Tongue (tissue), 2 donors: ENCODE results near the gene SRF. TPM values are rescaled to one million over a fixed set of nuclear protein-coding genes. Genes with fewer than 3 reads are reported as not detected.

Source experiments
- DNase-seq: peaks from one replicate; pipeline ENCODE4 v3.0.0-alpha.2; 2015
- total RNA-seq: library from RNA; depleted of rRNA; stranded (reverse); fragments of >200 nt; gene quantifications from one replicate; pipeline ENCODE4 v1.2.3, GENCODE V29; 2014

SRF gene
- total RNA-seq, 1 donor from 2014 or later, result 28.3 TPM

DNA sequence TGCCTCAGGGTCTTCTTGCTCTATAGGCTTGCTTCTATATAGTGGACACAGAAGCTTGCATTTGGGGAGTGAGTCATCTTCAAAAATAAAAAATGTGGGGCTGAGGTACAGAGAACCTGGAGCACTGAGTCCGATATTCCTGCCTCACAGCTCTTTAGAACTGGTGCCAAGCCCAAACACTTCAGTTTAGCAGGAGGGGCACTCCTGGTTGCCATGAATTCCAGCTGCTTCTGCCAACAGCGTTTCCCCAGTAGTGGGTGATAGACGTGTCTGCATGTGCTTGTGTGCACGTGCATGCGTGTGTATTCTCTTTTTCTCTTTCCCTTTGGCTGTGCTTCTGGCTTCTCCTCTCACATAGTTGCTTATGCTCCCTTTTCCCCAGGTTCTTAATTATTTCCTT is 46.3 kb downstream of the SRF start:
- no peak for DNase-seq

DNA sequence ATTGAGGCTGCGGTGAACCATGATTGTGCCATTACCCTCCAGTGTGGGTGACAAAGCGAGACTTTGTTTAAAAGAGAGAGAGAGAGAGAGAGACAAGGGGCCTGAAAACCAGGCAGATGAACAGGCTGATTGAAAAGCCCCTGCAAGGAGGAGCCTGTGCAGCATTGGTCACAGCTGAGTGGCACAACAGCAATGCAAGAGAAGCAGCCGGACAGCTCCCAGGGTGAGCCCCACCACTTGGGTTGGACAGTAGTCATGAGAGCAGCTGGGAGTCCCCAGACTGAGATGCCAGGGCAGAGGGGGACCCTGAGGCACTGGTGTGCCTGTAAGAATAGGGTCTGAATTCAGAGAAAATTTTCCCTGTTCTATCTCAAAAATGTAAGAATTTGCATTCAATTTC is 48.0 kb downstream of the SRF start:
- no peak for DNase-seq

DNA sequence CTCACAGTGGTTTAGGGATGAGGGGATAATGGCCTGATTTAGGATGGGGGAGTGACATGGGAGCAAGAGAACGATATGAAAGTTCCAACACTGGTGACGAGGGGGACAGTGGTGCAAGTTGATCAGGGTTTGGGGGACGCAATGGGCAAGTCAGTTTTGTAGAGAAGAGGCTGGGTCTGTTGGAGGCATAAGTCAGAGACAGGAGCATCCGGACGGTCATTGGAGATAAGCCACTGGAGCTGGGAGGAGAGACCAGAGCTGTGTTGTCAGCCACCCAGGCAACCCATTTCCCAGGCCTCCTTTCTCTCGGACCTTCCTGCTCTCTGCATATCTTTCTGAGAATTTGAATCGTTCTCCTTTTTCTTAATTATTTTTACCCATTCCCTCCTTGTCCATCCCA is 48.7 kb downstream of the SRF start:
- DNase-seq, result no peak

DNA sequence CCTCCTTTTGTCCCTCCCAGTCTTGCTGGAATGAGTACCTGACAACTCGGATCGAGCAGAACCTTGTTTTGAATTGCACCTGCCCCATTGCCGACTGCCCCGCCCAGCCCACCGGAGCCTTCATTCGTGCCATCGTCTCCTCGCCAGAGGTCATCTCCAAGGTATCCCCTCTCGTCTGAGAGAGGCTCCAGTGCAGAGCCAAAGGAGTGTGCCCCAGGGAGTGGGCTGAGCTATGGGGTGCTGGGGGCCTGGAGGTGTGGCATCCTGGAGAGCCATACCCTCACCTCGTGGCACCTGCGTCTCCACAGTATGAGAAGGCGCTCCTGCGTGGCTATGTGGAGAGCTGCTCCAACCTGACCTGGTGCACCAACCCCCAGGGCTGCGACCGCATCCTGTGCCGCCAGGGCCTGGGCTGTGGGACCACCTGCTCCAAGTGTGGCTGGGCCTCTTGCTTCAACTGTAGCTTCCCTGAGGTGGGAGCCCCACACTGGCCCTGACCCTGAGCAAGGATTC is 49.4 kb downstream of the SRF start:
- no peak for DNase-seq

DNA sequence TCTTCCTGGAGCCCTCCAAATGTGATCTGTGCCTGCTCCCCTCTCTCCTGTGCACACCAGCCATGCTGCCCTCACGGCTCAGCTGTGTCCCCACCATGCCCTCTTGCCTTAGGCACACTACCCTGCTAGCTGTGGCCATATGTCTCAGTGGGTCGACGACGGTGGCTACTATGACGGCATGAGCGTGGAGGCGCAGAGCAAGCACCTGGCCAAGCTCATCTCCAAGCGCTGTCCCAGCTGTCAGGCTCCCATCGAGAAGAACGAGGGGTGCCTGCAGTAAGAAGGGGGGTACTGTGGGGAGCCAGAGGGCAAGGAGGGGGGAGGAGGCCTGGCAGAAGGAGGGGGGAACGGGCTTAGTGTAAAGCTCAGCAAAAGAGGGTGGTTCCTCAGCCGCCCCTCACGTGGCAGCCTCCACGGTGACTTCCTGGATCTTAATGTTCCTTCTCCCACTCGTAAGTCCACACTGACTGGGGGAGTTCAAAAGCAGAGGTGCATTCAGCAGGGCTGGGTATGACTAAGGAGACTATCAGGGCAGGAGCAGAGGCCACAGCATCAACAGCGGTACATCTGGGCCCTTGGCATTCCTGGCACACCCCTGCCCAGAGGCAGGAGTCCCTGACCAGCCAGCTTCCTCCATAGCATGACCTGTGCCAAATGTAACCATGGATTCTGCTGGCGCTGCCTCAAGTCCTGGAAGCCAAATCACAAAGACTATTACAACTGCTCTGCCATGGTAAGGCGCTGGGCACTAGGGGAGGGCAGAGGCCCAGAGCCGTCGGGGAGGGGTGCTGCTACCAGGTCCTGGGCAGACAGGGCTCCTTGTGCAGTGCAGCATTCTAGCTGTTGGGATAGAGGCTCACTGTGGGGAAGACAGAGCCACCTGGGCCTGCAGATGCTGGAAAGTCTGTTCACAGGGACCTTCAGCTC is 50.2 kb downstream of the SRF start:
- DNase-seq, result peak; percentile 10

DNA sequence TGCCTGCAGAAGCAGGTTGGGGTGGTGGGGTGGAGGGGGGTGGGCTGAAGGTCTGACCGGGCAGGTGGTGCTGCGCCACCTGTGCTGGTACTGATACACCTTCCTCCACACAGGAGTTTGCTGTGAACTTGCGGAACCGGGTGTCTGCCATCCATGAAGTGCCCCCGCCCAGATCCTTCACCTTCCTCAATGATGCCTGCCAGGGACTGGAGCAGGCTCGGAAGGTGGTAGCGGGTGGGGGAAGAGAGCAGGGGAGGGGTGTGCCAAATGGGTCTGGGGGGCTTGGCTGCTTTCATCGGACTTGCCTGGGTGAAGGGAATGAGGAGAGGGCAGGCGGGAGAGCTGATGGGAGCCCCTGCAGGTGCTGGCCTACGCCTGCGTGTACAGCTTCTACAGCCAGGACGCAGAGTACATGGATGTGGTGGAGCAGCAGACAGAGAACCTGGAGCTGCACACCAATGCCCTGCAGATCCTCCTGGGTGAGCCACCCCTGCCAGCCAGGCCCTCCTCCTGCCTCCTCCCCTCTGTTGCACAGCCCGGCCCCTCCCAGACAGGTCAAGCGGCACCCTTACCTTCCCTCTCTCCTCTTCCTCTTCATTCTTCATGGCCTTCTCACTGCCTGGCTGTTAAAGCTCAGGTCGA is 51.5 kb downstream of the SRF start:
- no peak for DNase-seq

DNA sequence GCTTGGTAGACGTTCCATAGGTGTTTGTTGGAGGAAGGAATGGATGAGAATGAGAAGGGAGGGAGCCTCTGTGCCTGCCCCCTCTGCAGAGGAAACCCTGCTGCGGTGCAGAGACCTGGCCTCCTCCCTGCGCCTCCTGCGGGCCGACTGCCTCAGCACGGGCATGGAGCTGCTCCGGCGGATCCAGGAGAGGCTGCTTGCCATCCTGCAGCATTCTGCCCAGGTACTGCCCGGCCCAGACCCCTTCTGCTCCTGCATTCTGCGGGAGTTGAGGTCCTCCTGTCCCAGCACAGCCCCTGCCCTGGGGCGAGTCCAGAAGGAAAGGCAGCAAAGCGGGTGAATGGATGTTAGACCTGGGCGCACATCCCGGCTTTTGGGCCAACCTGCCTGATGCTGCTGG is 52.1 kb downstream of the SRF start:
- no peak for DNase-seq

DNA sequence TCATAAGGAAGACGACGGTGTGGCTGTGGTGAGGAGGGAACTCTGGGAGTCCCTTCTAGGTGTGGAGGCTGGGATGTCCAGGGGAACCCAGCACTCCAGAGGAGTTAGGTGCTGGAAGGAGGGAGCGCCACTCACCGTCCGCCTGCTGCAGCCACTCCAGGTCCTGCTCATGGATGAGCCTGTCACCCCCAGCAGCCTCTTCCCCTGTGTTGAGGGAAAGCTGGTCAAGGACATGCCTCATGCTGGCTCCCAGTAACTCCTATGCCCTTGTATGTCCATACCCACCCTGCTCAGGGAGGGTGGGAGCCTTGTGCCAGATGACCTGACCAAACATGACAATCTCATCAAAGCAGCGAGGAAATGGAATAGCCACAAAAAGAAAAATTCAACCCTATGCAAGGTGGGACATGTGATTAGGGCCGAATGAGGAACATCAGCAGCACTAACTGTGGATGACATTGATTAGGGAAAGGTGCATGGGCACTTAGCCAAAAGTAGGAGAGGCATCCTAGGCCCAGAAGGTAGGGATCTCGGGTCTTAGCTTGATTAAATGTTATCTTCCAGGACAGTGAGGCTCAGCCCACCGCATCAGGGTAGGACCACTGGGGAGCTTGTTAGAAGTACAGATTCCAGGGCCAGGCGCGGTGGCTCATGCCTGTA is 55.3 kb downstream of the SRF start:
- no peak for DNase-seq

DNA sequence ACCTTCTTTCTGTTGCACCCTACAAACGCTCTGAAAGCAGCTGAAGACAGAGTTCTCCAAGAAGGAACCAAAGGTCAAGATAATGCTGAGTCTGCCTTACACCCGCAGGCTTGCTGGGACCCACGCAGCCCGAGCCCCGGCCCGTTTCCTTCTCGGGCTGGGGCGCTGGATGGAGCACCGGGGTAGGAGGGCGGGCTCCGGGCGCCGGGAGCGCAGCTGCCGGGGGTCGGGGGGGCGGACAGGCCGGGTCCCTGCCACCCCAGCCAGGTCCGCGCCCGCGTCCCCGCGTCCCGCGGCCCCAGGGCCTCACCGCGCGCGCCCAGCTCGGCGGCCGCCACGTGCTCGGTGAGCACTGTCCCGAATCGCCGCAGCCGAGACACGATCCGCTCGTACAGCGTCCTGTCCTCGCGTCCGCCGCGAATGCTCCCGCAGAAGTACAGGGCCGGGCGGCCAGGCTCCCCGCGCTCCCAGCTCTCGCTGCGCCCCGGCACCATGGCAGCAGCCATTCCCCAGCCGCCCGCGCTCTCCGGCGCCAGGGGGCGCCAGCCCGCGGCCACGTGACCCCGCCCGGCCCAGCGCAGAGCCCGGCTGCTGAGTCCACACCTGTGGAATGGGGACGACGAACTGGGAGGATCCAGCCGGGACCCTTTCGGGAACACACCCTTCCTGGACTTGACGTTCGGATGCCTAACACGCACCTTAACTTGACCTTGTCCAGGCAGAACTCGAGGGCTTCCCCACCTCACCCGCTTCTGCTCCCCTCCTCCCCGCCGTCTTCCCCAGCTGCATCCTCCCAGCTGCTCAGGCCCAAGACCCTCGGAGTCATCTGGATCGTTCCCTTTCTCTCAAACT is 58.1 kb downstream of the SRF start, which contains the start of gene DNPH1:
TSS of gene DNPH1 (minus strand) at position 531 of the 852 bp plus-strand sequence. CDS start at position 506, 25 bp downstream.
- DNase-seq, result peak; percentile 88

DNA sequence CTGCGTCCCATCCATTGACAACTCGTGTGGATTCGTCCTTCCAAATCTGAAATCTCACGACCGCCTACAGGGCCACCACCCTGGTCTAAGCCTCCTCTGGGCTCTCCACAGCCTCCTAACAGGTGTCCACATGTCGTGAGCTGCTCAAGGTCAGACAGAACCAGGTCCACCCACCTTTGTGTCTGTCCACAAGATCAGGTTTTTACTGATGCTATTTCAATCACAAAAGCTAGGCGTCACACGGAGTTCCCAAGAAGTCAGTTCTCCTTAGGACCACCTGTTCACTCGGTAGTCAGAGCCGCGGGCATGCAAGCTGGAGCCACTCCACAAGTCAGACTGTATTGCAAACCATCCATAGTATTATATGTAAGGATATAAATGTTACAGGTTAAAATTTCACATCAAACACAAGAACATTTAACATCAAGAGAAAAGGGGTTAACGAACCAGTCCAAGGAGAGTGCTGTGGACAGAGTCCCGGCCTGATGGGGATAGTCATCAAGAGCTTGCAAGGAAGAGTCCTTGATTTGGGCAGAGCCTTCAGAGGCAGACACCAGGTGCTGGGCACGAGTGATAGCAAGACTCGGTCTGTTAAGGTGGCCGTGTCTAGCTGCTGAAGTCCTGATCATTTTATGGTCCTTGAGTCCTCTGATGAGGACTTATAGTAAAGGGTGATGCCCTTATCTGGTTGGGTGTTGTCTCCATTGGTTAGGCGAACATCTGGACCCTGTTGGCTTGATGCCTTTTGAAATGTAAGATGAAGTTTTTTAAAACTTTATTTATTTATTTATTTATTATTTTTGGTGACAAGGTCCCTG is 58.9 kb downstream of the SRF start:
- DNase-seq, result peak; percentile 16

DNA sequence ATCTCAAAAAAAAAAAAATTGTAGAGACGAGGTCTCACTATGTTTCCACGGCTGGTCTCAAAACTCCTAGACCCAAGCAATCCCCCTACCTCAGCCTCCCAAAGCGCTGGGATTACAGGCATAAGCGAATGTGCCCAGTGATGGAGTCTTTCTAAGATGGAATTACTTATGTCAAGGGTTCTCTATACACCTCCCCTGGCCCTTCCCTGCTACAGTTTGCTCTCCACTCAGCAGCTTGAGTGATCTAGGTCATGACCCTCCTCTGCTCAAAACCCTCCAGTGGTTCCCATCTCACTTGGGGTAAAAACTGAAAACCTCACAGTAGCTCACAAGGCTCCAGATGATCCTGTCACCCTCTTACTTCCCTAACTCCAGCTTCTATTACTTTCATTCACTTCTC is 60.0 kb downstream of the SRF start:
- no peak for DNase-seq

Other genes with a start within 250 kb of the SRF start
- 23.7 TPM for gene CNPY3, start 241.8 kb upstream of the SRF start, total RNA-seq
- 0.41 TPM for gene GNMT, start 210.5 kb upstream of the SRF start, total RNA-seq
- gene PEX6, start 192.1 kb upstream of the SRF start, total RNA-seq, result 23.1 TPM
- gene PPP2R5D, start 186.7 kb upstream of the SRF start, total RNA-seq, result 37.3 TPM
- 23.8 TPM for gene MEA1, start 157.3 kb upstream of the SRF start, total RNA-seq
- 249 TPM for gene KLHDC3, start 157.0 kb upstream of the SRF start, total RNA-seq
- gene RRP36, start 149.6 kb upstream of the SRF start, total RNA-seq, result 45.0 TPM
- 37.4 TPM for gene CUL7, start 117.4 kb upstream of the SRF start, total RNA-seq
- 20.9 TPM for gene MRPL2, start 111.8 kb upstream of the SRF start, total RNA-seq
- 32.3 TPM for gene KLC4, start 111.6 kb upstream of the SRF start, total RNA-seq
- gene PTK7, start 95.0 kb upstream of the SRF start, total RNA-seq, result 67.8 TPM
- 16.3 TPM for gene CUL9, start 10.9 kb downstream of the SRF start, total RNA-seq
- 33.0 TPM for gene DNPH1, start 58.2 kb downstream of the SRF start, total RNA-seq
- 0.10 TPM for gene TTBK1, start 72.2 kb downstream of the SRF start, total RNA-seq
- not detected for gene SLC22A7, start 127.0 kb downstream of the SRF start, total RNA-seq
- gene CRIP3, start 137.6 kb downstream of the SRF start, total RNA-seq, result 0.62 TPM
- 13.0 TPM for gene ZNF318, start 198.4 kb downstream of the SRF start, total RNA-seq